CD4-positive, alpha-beta T cell treated with Interleukin-15 for 4 hours (primary cell): ENCODE data around the gene FARP1.

Experiments
- DNase-seq: peaks from one replicate; pipeline ENCODE4 v3.0.0-alpha.2; 2020; ENCODE audit warnings: low spot score

Gene FARP1

GRCh38 chr13:98420554-98421175, 277.8 kb downstream of the FARP1 start:
- DNase-seq: no peak

- no peak for DNase-seq
Observed at GRCh38 chr13:98422046-98422445, 279.2 kb downstream of the FARP1 start.

- DNase-seq: no peak
Observed at GRCh38 chr13:98423417-98423816, 280.5 kb downstream of the FARP1 start.

- no peak for DNase-seq
Observed at GRCh38 chr13:98427331-98427995, 284.6 kb downstream of the FARP1 start.

- DNase-seq: no peak
Observed at GRCh38 chr13:98428256-98428966, 285.5 kb downstream of the FARP1 start.

- DNase-seq: no peak
Observed at GRCh38 chr13:98429081-98429480, 286.2 kb downstream of the FARP1 start.

GRCh38 chr13:98429531-98429930, 286.6 kb downstream of the FARP1 start:
- no peak for DNase-seq

GRCh38 chr13:98429977-98430736, 287.3 kb downstream of the FARP1 start:
- DNase-seq: no peak

GRCh38 chr13:98432638-98433037, 289.7 kb downstream of the FARP1 start:
- DNase-seq: no peak

GRCh38 chr13:98433654-98434053, 290.8 kb downstream of the FARP1 start:
- DNase-seq: no peak

- no peak for DNase-seq
Observed at GRCh38 chr13:98434060-98434459, 291.2 kb downstream of the FARP1 start.

- DNase-seq: no peak
Observed at GRCh38 chr13:98435376-98435775, 292.5 kb downstream of the FARP1 start.

- no peak for DNase-seq
Observed at GRCh38 chr13:98436233-98436910, 293.5 kb downstream of the FARP1 start.

GRCh38 chr13:98438246-98439125, 295.6 kb downstream of the FARP1 start:
- no peak for DNase-seq

GRCh38 chr13:98439126-98439828, 296.4 kb downstream of the FARP1 start:
- no peak for DNase-seq

- DNase-seq: no peak
Observed at GRCh38 chr13:98439896-98440295, 297.0 kb downstream of the FARP1 start.

GRCh38 chr13:98440390-98441055, 297.6 kb downstream of the FARP1 start:
- no peak for DNase-seq

GRCh38 chr13:98441056-98441676, 298.3 kb downstream of the FARP1 start:
- DNase-seq: no peak
